Body of pancreas (tissue), 4 donors: ENCODE data around the gene HMMR.

ENCODE experiments used
- CTCF ChIP-seq, 7 experiments: fragments of 450-650 bp in 4 of 7; fragments of 200-600 bp in 3 of 7; sonication (generic) in 3 of 7; IDR thresholded peaks; one replicate each; pipeline ENCODE4 v1.5.1; 2016 to 2019; ENCODE audit warnings: antibody characterized with exemption in 7 of 7
- POLR2A ChIP-seq, 3 donors: fragments of 450-650 bp; IDR thresholded peaks; one replicate each; pipeline ENCODE4 v1.6.1; 2016; ENCODE audit warnings: antibody characterized with exemption in 3 of 3, mild to moderate bottlenecking in 2 of 3

DNA sequence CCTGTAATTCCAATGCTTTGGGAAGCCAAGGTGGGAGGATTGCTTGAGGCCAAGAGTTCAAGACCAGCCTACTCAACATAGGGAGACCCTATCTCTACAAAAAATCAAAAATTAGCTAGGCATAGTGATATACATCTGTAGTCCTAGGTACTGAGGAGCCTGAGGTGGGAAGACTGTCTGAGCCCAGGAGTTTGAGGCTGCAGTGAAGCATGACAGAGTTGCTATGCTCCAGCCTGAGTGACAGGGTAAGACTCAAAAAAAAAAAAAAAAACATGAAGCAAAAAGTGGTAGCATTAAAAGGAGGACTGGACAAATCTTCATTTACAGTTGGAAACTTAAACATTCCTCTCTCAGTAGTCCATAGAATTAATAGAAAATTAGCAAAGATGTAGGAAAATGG is 13.2 kb upstream of the HMMR start:
- TF ChIP-seq CTCF (IDR thresholded peaks at IDR 0.05) (no peak), POLR2A (IDR thresholded peaks at IDR 0.05) (no peak)
